B cell (primary cell): Measurements from ENCODE around the gene CDKAL1. TPM values are rescaled to one million over a fixed set of nuclear protein-coding genes. Genes with fewer than 3 reads are reported as not detected.

Source experiments
- ATAC-seq: fragments of 200-7000 bp; cut with Tn5 transposase; one replicate; pipeline ENCODE4 v1.10.0; 2021; ENCODE audit warnings: low read depth, mild to moderate bottlenecking, moderate number of reproducible peaks, moderate library complexity
- CTCF ChIA-PET: fragments of 350-600 bp; sonication (Branson Sonifier 250); formaldehyde crosslinking; loops from one replicate; lab custom pipeline; 2021; ENCODE audit warnings: antibody characterized with exemption, inconsistent platforms; lab: Charles Lee
- POLR2A ChIA-PET: fragments of 350-600 bp; sonication (Branson Sonifier 250); formaldehyde crosslinking; loops from one replicate; lab custom pipeline; 2021; ENCODE audit warnings: antibody characterized with exemption; lab: Charles Lee
- DNase-seq: peaks from one replicate; pipeline ENCODE4 v3.0.0; 2013
- H2AFZ ChIP-seq: 2 replicates; pipeline ENCODE4 v1.6.1; 2012; ENCODE audit warnings: mild to moderate bottlenecking, low read depth, low read length; ENCODE audit not compliant: insufficient read depth, poor library complexity, severe bottlenecking
- H3K27ac ChIP-seq, 2 donors: 1 replicate in 1 of 2; 2 replicates in 1 of 2; pipeline ENCODE4 v1.5.1; 2012 to 2013; ENCODE audit warnings: low read length in 2 of 2, mild to moderate bottlenecking in 2 of 2, moderate library complexity in 1 of 2
- H3K27me3 ChIP-seq, 4 experiments: fragments of 200-600 bp in 1 of 4; sonication (generic) in 1 of 4; replicated peaks in 1 of 4; 1 replicate in 2 of 4; 2 replicates in 2 of 4; pipeline versions ENCODE4 v1.6.1 to v1.7.0; 2013 to 2016; ENCODE audit warnings: low read length in 3 of 4, mild to moderate bottlenecking in 2 of 4, mixed read lengths in 1 of 4, moderate library complexity in 1 of 4; ENCODE audit not compliant: insufficient read depth in 4 of 4, control insufficient read depth in 3 of 4; ENCODE audit errors: control extremely low read depth in 1 of 4
- H3K36me3 ChIP-seq, 2 experiments: replicated peaks in 1 of 2; 1 replicate in 1 of 2; 2 replicates in 1 of 2; pipeline versions ENCODE4 v1.6.1 to v1.7.1; 2013; ENCODE audit warnings: low read length in 1 of 2; ENCODE audit not compliant: insufficient read depth in 2 of 2, control insufficient read depth in 1 of 2; ENCODE audit errors: control extremely low read depth in 1 of 2, extremely low read depth in 1 of 2
- H3K4me1 ChIP-seq, 2 donors: fragments of 200-600 bp in 1 of 2; sonication (generic) in 1 of 2; 1 replicate in 1 of 2; 2 replicates in 1 of 2; pipeline versions ENCODE4 v1.5.1 to v1.6.1; 2013 to 2017; ENCODE audit warnings: low read length in 2 of 2; ENCODE audit not compliant: control insufficient read depth in 2 of 2, insufficient read depth in 2 of 2
- H3K4me2 ChIP-seq: replicated peaks from 2 replicates; pipeline ENCODE3; 2012; ENCODE audit warnings: mild to moderate bottlenecking, low read depth, low read length; ENCODE audit not compliant: poor library complexity, severe bottlenecking
- H3K4me3 ChIP-seq, 5 experiments: fragments of 200-600 bp in 1 of 5; sonication (generic) in 1 of 5; 1 replicate in 3 of 5; 2 replicates in 2 of 5; pipeline versions ENCODE4 v1.5.1 to v1.7.0; 2011 to 2016; ENCODE audit warnings: low read length in 4 of 5, mild to moderate bottlenecking in 4 of 5, low read depth in 2 of 5, control low read depth in 1 of 5, moderate library complexity in 1 of 5; ENCODE audit not compliant: insufficient read depth in 1 of 5; ENCODE audit errors: control extremely low read depth in 1 of 5, extremely low read depth in 1 of 5
- H3K79me2 ChIP-seq: fragments of 200-600 bp; sonication (generic); one replicate; pipeline ENCODE4 v1.6.0; 2016; ENCODE audit warnings: low read length; ENCODE audit not compliant: control insufficient read depth, insufficient read depth
- H3K9ac ChIP-seq: fragments of 200-600 bp; sonication (generic); 2 replicates; pipeline ENCODE4 v1.6.1; 2017; ENCODE audit warnings: mild to moderate bottlenecking, low read length, moderate library complexity
- H3K9me3 ChIP-seq, 3 donors: one replicate each; pipeline versions ENCODE4 v1.6.1 to v1.7.1; 2013; ENCODE audit warnings: low read length in 2 of 3; ENCODE audit not compliant: control insufficient read depth in 2 of 3, insufficient read depth in 1 of 3; ENCODE audit errors: control extremely low read depth in 1 of 3
- H4K20me1 ChIP-seq: 2 replicates; pipeline ENCODE4 v1.6.0; 2012; ENCODE audit warnings: mild to moderate bottlenecking, low read length; ENCODE audit not compliant: insufficient read depth, control insufficient read depth, poor library complexity, severe bottlenecking
- H3K27ac Mint-ChIP-seq: one replicate; pipeline ENCODE4 v1.8.0; 2021; ENCODE audit warnings: mixed read lengths
- H3K27me3 Mint-ChIP-seq: one replicate; pipeline ENCODE4 v1.8.0; 2021; ENCODE audit warnings: mixed read lengths
- H3K4me1 Mint-ChIP-seq: one replicate; pipeline ENCODE4 v1.8.0; 2021; ENCODE audit warnings: mixed read lengths
- H3K4me3 Mint-ChIP-seq: one replicate; pipeline ENCODE4 v1.8.0; 2021; ENCODE audit warnings: mixed read lengths
- H3K9me3 Mint-ChIP-seq: one replicate; pipeline ENCODE4 v1.8.0; 2022; ENCODE audit warnings: mixed read lengths; ENCODE audit not compliant: insufficient read depth
- EZH2 ChIP-seq: IDR thresholded peaks from 2 replicates; pipeline ENCODE4 v1.6.1; 2012; ENCODE audit warnings: borderline replicate concordance, low read depth, mild to moderate bottlenecking, moderate library complexity, low read length; ENCODE audit not compliant: insufficient read depth, poor library complexity, severe bottlenecking
- WGBS: methylation state at CpG from one replicate; pipeline ENCODE4 v1.1.5; 2013; ENCODE audit warnings: missing lambda C conversion rate; ENCODE audit not compliant: insufficient coverage; 5-methylcytosine and 5-hydroxymethylcytosine counted together
- intact Hi-C: fragments of 100-400 bp; cut with micrococcal nuclease; formaldehyde crosslinking; loops from one replicate; pipeline ENCODE4 v1.10.0; 2022
- polyA plus RNA-seq: library from polyadenylated mRNA; depleted of rRNA; stranded (reverse); fragments of >200 nt; gene quantifications from 2 replicates; pipeline ENCODE4 v1.2.3, GENCODE V29; 2012
- small RNA-seq: library from RNA; depleted of rRNA; stranded (forward); fragments of <200 nt; gene quantifications from one replicate; pipeline ENCODE3, GENCODE V24; 2012; ENCODE audit warnings: low replicate concordance, low read depth; ENCODE audit not compliant: insufficient read length
- total RNA-seq, 2 donors: library from RNA; stranded (reverse); fragments of 120-200 nt in 1 of 2; gene quantifications; 1 replicate in 1 of 2; 2 replicates in 1 of 2; pipeline versions ENCODE4 v1.2.3 to v1.2.4, GENCODE V29; 2013 to 2022
- TF ChIP-seq, protein P1 (sequence below): fragments of 200-600 bp; IDR thresholded peaks from one replicate; pipeline ENCODE4 v1.8.0; 2022; ENCODE audit warnings: antibody characterized with exemption, mild to moderate bottlenecking

The CDKAL1 gene
- total and polyA plus RNA-seq, 2 donors (not counting 1 experiment from before 2014, with no cell fraction given) = 6.1 to 33.3 TPM

DNA sequence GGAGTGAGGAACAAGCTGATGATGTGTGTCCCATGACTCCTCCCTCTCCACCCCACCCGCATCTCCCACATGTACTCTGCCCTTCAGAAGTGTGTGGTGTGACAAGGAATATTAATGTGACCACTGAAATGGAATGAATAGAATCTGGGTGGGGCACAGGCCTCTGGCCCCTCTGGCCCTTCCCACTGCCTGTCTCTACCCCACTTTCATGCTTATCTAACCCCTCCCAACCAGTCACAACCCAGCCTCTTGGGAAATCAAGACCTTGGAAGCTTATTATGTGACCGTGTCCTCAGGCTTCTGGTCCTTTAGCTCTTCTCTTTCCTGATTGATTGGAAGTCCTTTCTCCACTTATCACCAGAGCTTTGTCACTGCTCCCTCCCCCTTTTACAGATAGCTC is 747.1 kb downstream of the CDKAL1 start:
- no peak overlapping the region for H3K9ac ChIP-seq

More for the DNA sequence above, 747.1 kb downstream of the CDKAL1 start:
- H2AFZ ChIP-seq = no peak overlapping the region
- H3K27ac ChIP-seq = no peak overlapping the region
- no peaks in the 10 kb centered on the region for H3K27me3 ChIP-seq
- TF ChIP-seq EZH2 = no peak
- TF ChIP-seq, protein P1, sequence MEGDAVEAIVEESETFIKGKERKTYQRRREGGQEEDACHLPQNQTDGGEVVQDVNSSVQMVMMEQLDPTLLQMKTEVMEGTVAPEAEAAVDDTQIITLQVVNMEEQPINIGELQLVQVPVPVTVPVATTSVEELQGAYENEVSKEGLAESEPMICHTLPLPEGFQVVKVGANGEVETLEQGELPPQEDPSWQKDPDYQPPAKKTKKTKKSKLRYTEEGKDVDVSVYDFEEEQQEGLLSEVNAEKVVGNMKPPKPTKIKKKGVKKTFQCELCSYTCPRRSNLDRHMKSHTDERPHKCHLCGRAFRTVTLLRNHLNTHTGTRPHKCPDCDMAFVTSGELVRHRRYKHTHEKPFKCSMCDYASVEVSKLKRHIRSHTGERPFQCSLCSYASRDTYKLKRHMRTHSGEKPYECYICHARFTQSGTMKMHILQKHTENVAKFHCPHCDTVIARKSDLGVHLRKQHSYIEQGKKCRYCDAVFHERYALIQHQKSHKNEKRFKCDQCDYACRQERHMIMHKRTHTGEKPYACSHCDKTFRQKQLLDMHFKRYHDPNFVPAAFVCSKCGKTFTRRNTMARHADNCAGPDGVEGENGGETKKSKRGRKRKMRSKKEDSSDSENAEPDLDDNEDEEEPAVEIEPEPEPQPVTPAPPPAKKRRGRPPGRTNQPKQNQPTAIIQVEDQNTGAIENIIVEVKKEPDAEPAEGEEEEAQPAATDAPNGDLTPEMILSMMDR = no peak
- no peaks in the 10 kb centered on the region for H3K4me1 ChIP-seq
- no peak overlapping the region for H3K4me3 ChIP-seq
- no peak overlapping the region for H3K4me2 ChIP-seq
- no peak overlapping the region for H3K4me3 Mint-ChIP-seq
- no peaks in the 10 kb centered on the region for H3K36me3 ChIP-seq
- DNase-seq = no peak
- no peaks in the 10 kb centered on the region for H3K4me1 Mint-ChIP-seq
- no peaks in the 10 kb centered on the region for H3K79me2 ChIP-seq
- ChIA-PET POLR2A (no interaction called here), CTCF (no interaction called here)
- no peak overlapping the region for H3K27ac Mint-ChIP-seq
- H4K20me1 ChIP-seq = no peaks in the 10 kb centered on the region
- ATAC-seq = no peak
- no peaks in the 10 kb centered on the region for H3K9me3 Mint-ChIP-seq
- no peaks in the 10 kb centered on the region for H3K27me3 Mint-ChIP-seq
- no peaks in the 10 kb centered on the region for H3K9me3 ChIP-seq
- WGBS = 100% methylated on average over 1 of the region's 2 CpGs
- intact Hi-C loops = no loop called here

Small RNAs within 50 kb of the gene (small RNA-seq; reads per million reads assigned to genes)
- gene RF00019 (not detected), gene RNU6-150P (not detected)

Other genes starting within 250 kb of the CDKAL1 start
- gene E2F3, start 132.6 kb upstream of the CDKAL1 start, total RNA-seq = 7.3 and 8.3 TPM in 2 replicates
- gene E2F3, start 132.6 kb upstream of the CDKAL1 start, polyA plus RNA-seq = 2.2 and 3.4 TPM in 2 replicates